OCI-M2 (cell line): ENCODE results near the gene ANKRD11.
"Not testable (repeated sequence)": the region's sequence is repeated elsewhere in the genome, so short reads cannot be mapped to it uniquely, and the experiment has no call there.

ENCODE experiments used
- DNase-seq: peaks from one replicate; lab custom pipeline; 2025; ENCODE audit not compliant: unreplicated experiment; lab: John Stamatoyannopoulos, UW

The ANKRD11 gene

DNA sequence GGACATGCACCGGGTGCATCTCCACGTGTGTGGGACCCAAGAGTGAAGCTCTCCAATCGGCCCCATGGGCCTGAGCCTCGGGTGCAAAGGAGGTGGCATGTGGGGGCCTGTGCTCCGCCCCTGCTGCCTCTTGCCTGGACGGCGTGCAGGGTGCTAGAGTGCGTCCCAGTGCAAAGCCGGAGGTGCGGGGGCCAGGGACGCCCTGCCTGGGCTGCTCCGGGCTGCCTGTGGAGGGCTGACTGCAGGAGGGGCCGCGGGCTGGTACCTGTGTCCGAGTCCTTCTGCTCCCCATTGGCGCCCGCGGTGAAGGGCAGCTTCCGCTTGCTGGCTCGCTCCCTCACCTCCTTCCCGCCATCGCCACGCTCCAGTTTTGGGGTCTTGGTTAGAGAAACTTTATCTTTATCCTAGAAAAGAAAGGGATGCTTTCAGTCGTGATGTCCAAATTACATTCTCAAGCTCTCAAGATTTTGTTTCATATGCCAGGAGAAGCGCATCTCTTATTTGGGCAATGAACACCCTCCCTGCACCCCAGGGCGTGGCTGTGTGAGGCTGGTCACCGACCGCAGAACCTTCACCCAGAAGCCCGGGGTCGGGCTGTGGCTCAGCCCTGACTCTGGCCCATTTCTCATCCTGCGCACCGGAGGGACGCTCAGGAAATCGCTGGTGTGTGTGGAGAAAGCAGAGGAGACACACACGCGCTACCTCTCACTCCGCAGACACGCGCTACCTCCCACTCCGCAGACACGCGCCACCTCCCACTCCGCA lies 185.2 kb downstream of the ANKRD11 start:
- DNase-seq, result no peak

DNA sequence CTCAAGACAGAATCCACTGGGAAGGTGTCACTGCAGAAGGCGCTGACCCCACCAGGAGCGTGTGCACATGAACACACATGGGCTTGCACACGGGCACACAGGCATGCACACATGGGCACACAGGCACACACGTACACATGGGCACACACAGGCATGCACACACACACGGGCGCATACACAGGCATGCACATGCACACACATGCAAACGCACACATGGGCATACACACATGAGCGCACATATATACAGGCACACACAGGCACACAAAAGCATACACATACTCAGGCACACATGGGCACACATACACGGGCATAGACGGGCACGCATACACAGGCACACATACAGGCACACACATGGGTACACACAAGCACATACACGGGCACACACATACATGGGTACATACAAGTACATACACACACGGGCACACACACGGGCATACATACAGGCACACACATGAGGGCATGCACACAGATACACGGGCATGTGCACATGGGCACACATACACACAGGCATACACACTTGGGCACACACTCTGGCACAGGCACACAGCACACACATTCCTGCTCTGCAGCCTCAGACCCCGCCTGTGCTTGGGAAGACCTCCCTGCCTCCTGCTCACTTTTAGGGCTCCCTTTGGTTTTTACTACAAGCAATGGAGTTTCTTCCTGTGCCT lies 186.0 kb downstream of the ANKRD11 start:
- no peak for DNase-seq

DNA sequence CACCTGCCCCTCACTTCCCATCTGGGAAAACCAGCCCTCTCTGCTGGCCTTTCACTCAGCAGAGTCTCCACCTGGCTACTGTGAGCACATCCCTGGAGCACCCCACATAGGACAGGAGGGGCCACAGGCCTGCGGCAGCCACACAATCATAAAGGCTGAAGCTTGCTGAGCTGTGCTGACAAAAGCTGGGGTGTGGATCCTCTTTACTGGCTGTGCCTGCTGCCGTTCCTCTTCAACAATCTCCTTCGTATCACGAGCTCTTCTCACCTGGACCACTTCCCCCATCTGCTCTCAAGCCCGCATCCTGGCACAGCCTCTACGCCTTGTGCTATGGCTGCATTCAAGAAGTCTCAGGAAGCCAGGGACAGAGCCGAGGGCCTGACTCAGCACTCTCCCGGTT lies 186.7 kb downstream of the ANKRD11 start:
- DNase-seq, result no peak

GRCh38 chr16:89300976-89301360 lies 189.4 kb downstream of the ANKRD11 start:
- DNase-seq, result no peak

GRCh38 chr16:89300311-89300975 lies 189.9 kb downstream of the ANKRD11 start:
- no peak for DNase-seq

GRCh38 chr16:89299357-89300111 lies 190.8 kb downstream of the ANKRD11 start:
- not testable (repeated sequence) for DNase-seq

DNA sequence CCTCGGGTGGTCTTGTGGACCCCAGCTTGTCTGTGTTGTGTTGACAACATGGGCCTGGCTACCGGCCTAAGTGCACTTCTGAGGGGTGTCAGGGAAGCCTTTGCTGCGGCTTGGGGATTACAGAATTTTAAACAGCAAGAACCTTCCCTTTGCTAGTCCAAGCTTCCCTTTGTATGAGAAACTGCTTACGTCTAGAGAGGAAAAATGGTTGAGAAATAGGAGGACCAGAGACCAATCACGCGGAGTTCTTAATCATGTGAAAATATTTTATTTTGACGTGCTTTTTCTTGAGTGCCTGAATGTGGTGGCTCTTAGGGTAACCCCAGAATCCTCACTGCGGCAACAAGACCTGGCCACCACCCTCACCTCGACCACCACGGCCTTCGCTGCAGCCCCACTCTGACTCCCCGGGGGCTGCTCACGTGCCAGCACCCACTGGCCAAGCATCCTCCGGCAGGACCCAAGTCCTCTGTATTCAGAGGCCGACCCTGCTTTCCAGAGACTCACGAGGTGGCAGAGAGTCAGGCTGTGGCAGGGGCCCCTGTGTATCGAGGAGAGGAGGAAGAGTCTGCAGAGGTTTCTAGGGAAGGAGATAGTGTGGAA lies 191.6 kb downstream of the ANKRD11 start:
- DNase-seq, result no peak

DNA sequence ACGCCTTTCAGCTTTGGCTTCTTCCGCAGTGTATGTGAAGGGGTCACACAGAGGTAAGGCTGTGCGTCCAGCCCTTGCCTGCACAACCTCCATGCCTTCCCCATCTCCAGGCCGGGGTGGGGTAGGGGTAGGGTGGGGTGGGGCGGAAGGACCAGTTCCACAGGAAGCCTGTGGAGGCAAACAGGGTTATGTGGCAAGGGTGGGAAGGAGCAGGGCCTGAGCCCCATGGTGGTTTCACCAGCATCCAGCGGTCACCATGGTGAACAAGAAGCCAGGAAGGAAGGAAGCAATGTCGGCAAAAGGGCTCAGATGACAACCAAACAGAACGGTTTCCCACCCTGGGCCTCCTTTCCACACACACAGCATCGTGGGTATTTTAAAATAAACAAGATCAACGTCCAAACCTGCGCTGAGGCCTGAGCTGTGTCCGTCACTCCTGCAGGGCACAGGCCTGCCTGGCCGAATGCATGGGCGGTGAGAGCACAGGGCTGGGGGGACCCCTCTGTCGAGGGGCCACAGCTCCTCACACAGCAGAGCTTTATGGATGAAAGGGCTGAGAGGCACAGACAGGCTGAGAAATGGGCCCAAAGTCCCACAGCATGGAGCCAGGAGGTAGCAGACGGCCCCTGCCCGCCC lies 192.3 kb downstream of the ANKRD11 start:
- DNase-seq, result no peak

GRCh38 chr16:89297156-89297874 lies 193.0 kb downstream of the ANKRD11 start:
- DNase-seq, result no peak

DNA sequence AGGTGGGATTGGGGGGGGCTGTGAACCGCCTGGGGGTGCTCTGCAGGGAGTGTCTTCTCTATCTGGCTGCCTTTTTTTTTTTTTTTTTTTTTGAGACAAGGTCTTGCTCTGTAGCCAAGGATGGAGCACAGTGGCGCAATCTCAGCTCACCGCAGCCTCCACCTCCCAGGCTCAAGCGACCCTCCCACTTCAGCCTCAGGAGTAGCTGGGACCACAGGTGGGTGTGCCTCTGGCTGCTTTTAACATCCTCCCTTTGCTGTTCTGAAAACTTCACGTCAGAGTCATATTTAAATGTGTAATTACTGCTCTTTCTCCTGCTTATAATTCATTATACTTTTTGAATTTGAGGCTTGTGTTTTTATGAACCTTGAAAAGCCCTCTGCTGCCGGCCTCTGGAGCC lies 194.4 kb downstream of the ANKRD11 start:
- no peak for DNase-seq

- no peak for DNase-seq
These were observed 195.1 kb downstream of the ANKRD11 start for GRCh38 chr16:89295071-89295900.

GRCh38 chr16:89294486-89294885 lies 195.9 kb downstream of the ANKRD11 start:
- no peak for DNase-seq

DNA sequence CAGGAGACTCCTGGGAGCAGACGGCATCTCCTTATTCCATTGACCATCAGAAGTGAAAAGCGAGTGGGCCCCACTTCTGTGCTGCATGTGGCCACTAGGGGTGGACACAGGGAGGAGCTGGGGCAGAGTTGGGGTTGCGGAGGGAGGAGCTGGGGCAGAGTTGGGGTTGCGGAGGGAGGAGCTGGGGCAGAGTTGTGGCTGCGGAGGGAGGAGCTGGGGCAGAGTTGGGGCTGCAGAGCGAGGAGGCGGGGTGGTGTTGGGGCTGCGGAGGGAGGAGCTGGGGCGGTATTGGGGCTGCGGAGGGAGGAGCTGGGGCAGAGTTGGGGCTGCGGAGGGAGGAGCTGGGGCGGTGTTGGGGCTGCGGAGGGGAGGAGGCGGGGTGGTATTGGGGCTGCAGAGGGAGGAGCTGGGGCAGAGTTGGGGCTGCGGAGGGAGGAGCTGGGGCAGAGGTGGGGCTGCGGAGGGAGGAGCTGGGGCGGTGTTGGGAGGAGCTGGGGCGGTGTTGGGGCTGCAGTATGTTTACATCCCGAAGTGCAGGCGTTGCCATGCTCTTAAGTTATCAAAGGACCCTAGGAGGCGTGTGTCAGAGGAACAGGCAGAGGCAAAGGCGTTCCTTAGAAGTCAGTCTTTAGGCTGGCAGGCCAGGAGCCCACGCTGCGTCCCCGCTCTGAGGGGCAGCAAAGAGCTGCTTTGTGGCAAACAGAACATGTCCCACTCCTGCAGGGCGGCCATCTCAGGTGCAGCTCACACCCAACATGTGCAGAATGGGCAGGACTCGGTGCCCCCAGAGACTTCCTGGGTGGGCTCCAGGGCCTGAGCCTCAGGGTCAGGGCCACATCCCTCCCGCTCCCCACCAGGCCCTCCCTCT lies 196.9 kb downstream of the ANKRD11 start:
- DNase-seq, result no peak

- DNase-seq, result no peak
These were observed 197.8 kb downstream of the ANKRD11 start for GRCh38 chr16:89292443-89293078.

DNA sequence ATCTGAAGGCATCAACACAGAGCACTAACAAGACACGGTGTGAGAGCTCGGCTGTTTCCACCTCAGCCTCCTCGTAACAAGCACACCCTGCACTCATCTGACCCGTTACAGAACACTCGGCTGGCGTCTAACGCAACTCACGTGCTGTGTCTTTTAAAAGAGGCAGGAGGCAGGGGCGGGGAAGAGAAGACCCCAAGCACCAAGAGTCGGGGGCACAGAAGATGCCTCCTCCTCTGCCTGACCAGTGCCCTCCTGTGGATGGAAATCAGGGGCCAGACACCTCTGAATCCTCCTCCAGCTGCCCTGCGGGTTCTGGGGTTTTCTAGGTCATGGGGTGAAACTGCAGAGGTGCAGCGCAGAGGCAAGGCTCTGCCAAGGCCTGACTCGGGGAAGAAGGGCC lies 198.6 kb downstream of the ANKRD11 start:
- DNase-seq, result no peak

DNA sequence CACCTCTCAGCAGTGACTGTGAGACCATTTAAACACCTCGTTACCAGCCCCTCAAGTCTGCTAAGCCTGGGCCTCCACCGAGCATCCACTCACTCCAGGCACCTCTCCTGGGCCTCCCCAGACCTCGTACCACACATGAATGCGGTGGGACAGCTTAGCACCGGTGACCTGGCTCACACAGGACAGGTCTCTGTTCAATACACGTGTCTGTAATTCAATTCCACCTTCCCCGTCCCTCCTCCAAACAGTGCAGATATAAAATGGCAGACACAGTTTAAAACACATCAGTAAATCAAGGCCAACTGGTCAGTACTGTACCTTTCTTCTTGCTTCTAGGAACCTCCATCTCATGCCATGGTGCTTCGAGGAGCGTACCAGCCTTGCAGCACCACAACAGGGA lies 199.0 kb downstream of the ANKRD11 start:
- no peak for DNase-seq

DNA sequence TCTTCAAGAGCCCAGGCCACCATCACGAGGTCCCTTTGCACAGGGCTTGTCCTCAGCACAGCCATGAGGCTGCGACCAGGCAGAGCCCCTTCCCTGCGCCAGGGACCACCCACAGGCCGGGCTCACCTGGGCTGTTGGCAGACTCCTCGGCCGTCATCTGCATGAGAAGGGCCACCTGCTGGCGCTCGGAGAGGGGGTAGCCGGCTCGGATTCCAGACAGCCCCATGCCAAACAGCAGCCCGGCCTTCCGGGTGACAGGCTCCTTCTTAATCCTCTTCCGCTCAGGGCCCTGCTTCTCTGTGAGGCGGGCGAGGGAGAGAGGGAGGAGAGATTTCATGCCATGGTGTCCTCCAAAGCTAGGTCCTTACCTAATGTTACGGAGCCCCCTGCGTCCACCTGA lies 199.5 kb downstream of the ANKRD11 start:
- DNase-seq, result no peak

DNA sequence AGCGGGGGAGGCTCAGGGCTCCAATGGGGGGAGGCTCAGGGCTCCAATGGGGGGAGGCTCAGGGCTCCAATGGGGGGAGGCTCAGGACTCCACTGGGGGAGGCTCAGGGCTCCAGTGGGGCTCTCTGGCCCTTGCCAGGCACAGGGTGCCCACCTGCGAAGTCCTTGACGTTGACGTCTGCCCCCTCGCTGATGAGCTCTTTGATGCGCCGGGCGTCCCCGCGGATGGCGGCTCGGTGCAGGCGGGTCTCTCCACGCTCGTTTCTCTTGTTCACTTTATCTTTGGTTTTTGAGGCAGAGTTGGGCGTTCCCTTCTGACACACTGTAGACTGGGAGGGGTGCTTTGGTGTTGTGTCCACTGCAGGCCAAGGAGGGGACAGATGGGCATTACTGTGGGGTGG lies 199.9 kb downstream of the ANKRD11 start:
- no peak for DNase-seq
